Fibroblast of villous mesenchyme (primary cell): ENCODE data around the gene RAB8A. TPM values are rescaled to one million over a fixed set of nuclear protein-coding genes. Genes with fewer than 3 reads are reported as not detected.
"Not testable (repeated sequence)": the region's sequence is repeated elsewhere in the genome, so short reads cannot be mapped to it uniquely, and the experiment has no call there.

Experiments
- DNase-seq: peaks from one replicate; pipeline ENCODE4 v3.0.0-alpha.2; 2010; ENCODE audit warnings: low read depth
- H3K4me3 ChIP-seq: 2 replicates; pipeline ENCODE4 v1.5.1; 2011; ENCODE audit warnings: low read depth, mild to moderate bottlenecking, low read length
- CTCF ChIP-seq: IDR thresholded peaks from 2 replicates; pipeline ENCODE4 v1.5.1; 2012; ENCODE audit warnings: low read depth, mild to moderate bottlenecking, low read length; ENCODE audit not compliant: insufficient read depth
- total RNA-seq: library from RNA; depleted of rRNA; stranded (reverse); fragments of >200 nt; gene quantifications from 2 replicates; pipeline ENCODE4 v1.2.3, GENCODE V29; 2012

RAB8A gene
- total RNA-seq, 1 donor = 92.0 TPM

- no peak for DNase-seq
- TF ChIP-seq CTCF = no peak
- H3K4me3 ChIP-seq = no peak overlapping the region
Measured at GRCh38 chr19:16164222-16164890, 52.7 kb downstream of the RAB8A start.

- DNase-seq = no peak
- TF ChIP-seq CTCF = no peak
- no peak overlapping the region for H3K4me3 ChIP-seq
Measured at GRCh38 chr19:16166417-16166816, 54.7 kb downstream of the RAB8A start.

- DNase-seq = no peak
- no peak overlapping the region for H3K4me3 ChIP-seq
- TF ChIP-seq CTCF = no peak
Measured at GRCh38 chr19:16167055-16167454, 55.4 kb downstream of the RAB8A start.

GRCh38 chr19:16168465-16169081, 56.9 kb downstream of the RAB8A start:
- TF ChIP-seq CTCF = no peak
- DNase-seq = peak; percentile 24
- H3K4me3 ChIP-seq = no peak overlapping the region

GRCh38 chr19:16170134-16170533, 58.4 kb downstream of the RAB8A start:
- TF ChIP-seq CTCF = no peak
- H3K4me3 ChIP-seq = no peak overlapping the region
- no peak for DNase-seq

GRCh38 chr19:16175954-16176353, 64.3 kb downstream of the RAB8A start:
- no peak overlapping the region for H3K4me3 ChIP-seq
- TF ChIP-seq CTCF = no peak
- DNase-seq = no peak

GRCh38 chr19:16178866-16179265, 67.2 kb downstream of the RAB8A start:
- not testable (repeated sequence) for DNase-seq, H3K4me3 ChIP-seq
